Measurements from ENCODE around the gene MEGF9.
A peak's percentile ranks its signal among the peaks of the same experiment; 100 is the strongest.

Gene MEGF9

DNA sequence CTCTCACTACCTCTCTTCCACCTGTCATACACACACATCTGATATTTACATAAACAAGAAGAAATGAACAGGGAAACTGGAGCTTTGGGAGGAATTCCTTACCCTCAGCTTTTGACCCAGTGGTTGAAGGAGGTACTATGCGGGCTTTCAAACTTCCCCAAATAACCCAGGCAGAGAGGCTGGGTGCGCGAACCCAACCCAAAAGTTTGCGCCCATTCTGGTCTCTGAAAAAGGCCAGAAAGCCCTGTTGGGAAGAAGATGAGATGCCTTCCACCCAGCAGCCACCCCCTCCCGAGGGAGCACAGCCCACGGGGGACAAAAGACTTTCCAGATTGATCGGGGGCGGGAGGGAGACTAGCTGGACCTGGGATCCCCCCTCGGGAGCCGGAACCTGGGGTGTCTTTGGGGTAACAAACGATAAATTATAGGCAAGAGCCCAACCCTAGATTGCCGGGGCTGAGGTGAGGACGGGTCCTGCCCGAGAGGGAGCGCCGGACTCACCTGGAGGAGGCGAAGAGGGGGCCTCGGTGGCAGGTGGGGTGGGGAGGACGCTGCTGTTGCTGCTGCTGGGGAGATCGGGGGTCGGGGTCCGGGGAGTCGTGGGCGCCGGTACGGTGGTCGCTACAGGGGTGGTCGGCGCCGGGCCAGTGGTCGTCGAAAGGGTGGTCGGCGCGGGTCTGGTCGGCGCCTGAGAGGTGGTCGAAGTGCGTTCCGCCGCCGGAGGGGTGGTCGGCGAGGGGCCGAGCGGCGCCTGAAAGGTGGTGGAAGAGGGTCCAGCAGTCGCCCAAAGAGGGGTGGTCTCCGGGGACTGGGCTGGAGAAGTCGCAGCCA lies 798 bp downstream of the MEGF9 start:
- Histone ChIP-seq H3K4me2 (ENCODE audit: low read length) (peak overlapping the region; percentile 93), H3K27me3 (ENCODE audit: low read depth, low read length) (no peaks in the 10 kb centered on the region), H4K20me1 (ENCODE audit: insufficient read depth, low read length) (no peaks in the 10 kb centered on the region), H3K4me1 (ENCODE audit: low read length) (peaks cover 24% of the 10 kb centered on the region), H3K9me3 (ENCODE audit: insufficient read depth, low read length) (no peaks in the 10 kb centered on the region), H3K79me2 (ENCODE audit: low read length) (no peaks in the 10 kb centered on the region; the same call in 1 of the 2 replicates), H3K4me3 (ENCODE audit: low read length) (peak overlapping the region; percentile 89), H3K27ac (ENCODE audit: low read length) (no peak overlapping the region), H2AFZ (ENCODE audit: low read depth, low read length) (peak overlapping the region; percentile 81), H3K9ac (ENCODE audit: low read length) (peak overlapping the region; percentile 65), H3K36me3 (replicated peaks; ENCODE audit: low read depth, low read length) (no peaks in the 10 kb centered on the region)
- TF ChIP-seq EZH2phosphoT487 (IDR thresholded peaks at IDR 0.05; ENCODE audit: low read depth), result no peak
- TF ChIP-seq, protein P1, sequence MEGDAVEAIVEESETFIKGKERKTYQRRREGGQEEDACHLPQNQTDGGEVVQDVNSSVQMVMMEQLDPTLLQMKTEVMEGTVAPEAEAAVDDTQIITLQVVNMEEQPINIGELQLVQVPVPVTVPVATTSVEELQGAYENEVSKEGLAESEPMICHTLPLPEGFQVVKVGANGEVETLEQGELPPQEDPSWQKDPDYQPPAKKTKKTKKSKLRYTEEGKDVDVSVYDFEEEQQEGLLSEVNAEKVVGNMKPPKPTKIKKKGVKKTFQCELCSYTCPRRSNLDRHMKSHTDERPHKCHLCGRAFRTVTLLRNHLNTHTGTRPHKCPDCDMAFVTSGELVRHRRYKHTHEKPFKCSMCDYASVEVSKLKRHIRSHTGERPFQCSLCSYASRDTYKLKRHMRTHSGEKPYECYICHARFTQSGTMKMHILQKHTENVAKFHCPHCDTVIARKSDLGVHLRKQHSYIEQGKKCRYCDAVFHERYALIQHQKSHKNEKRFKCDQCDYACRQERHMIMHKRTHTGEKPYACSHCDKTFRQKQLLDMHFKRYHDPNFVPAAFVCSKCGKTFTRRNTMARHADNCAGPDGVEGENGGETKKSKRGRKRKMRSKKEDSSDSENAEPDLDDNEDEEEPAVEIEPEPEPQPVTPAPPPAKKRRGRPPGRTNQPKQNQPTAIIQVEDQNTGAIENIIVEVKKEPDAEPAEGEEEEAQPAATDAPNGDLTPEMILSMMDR (IDR thresholded peaks at IDR 0.05; ENCODE audit: low read depth, low read length), result no peak

DNA sequence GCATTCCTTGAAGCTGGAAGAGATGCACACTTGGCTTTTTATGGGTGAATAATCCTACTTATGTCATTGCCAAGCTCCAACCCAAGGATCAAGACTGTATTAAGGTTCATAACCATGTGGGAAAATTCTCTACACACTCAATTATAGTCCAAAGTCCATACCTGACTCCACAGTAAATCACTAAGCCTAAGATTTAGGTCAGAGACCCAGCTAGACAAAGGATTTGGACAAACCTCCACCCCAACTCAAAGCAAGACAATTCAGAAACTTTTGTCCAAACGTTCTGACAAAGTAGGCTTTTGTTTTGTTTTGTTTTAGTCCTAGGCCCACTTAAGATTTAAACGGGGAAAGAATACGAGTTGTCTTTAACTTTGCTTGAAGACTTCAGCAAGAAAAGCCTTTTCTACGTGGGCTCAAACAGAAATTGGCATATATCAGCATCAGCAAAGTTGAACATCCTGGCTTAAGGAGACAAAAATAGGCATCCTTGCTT lies 1.7 kb downstream of the MEGF9 start:
- no peak overlapping the region for H3K9ac ChIP-seq (ENCODE audit: low read length)
- H3K27me3 ChIP-seq (ENCODE audit: low read depth, low read length), result no peaks in the 10 kb centered on the region
- peak overlapping the region; percentile 93 for H3K4me2 ChIP-seq (ENCODE audit: low read length)
- no peaks in the 10 kb centered on the region for H3K9me3 ChIP-seq (ENCODE audit: insufficient read depth, low read length)
- peak overlapping the region; percentile 89 for H3K4me3 ChIP-seq (ENCODE audit: low read length)
- H3K79me2 ChIP-seq (ENCODE audit: low read length), result no peaks in the 10 kb centered on the region; the same call in 1 of the 2 replicates
- TF ChIP-seq, protein P1 (IDR thresholded peaks at IDR 0.05; ENCODE audit: low read depth, low read length), result no peak
- no peak for TF ChIP-seq EZH2phosphoT487 (IDR thresholded peaks at IDR 0.05; ENCODE audit: low read depth)
- H4K20me1 ChIP-seq (ENCODE audit: insufficient read depth, low read length), result no peaks in the 10 kb centered on the region
- no peak overlapping the region for H3K27ac ChIP-seq (ENCODE audit: low read length)
- no peaks in the 10 kb centered on the region for H3K36me3 ChIP-seq (replicated peaks; ENCODE audit: low read depth, low read length)
- peaks cover 16% of the 10 kb centered on the region for H3K4me1 ChIP-seq (ENCODE audit: low read length)
- no peak overlapping the region for H2AFZ ChIP-seq (ENCODE audit: low read depth, low read length)

DNA sequence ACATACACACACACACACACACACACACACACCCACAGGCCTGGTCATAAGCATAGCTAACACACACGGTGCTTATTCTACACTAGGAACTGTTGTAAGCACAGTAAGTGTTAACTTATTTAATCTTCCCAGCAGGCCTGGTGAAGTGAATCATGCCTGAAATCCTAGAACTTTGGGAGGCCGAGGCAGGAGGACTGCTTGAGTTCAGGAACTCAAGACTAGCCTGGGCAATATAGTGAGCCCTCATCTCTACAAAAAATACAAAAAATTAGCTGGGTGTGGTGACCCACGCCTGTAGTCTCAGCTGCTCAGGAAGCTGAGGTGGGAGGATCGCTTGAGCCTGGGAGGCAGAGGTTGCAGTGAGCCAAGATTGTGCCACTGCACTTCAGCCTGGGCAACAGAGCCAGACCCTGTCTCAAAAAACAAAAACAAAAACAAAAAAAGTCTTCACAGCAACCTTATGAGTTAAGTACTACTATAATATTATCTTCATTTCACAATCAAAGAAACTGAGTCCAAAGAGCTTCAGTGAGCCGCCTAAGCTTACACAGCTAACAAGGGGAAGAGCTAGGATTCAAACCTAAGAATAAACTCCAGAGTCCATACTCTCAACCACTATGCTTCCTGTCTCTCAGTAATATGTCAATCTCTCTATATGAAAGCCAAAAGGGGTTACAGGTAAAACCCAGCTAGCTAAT lies 2.3 kb downstream of the MEGF9 start:
- H3K9me3 ChIP-seq (ENCODE audit: insufficient read depth, low read length), result no peaks in the 10 kb centered on the region
- H3K79me2 ChIP-seq (ENCODE audit: low read length), result no peaks in the 10 kb centered on the region; the same call in 1 of the 2 replicates
- no peaks in the 10 kb centered on the region for H3K27me3 ChIP-seq (ENCODE audit: low read depth, low read length)
- no peaks in the 10 kb centered on the region for H3K36me3 ChIP-seq (replicated peaks; ENCODE audit: low read depth, low read length)
- no peaks in the 10 kb centered on the region for H4K20me1 ChIP-seq (ENCODE audit: insufficient read depth, low read length)
- no peak for TF ChIP-seq EZH2phosphoT487 (IDR thresholded peaks at IDR 0.05; ENCODE audit: low read depth)
- TF ChIP-seq, protein P1 (IDR thresholded peaks at IDR 0.05; ENCODE audit: low read depth, low read length), result no peak
- no peak overlapping the region for H3K27ac ChIP-seq (ENCODE audit: low read length)
- no peak overlapping the region for H3K4me3 ChIP-seq (ENCODE audit: low read length)
- no peak overlapping the region for H2AFZ ChIP-seq (ENCODE audit: low read depth, low read length)
- H3K4me2 ChIP-seq (ENCODE audit: low read length), result no peak overlapping the region
- H3K9ac ChIP-seq (ENCODE audit: low read length), result no peak overlapping the region
- peaks cover 16% of the 10 kb centered on the region for H3K4me1 ChIP-seq (ENCODE audit: low read length)

DNA sequence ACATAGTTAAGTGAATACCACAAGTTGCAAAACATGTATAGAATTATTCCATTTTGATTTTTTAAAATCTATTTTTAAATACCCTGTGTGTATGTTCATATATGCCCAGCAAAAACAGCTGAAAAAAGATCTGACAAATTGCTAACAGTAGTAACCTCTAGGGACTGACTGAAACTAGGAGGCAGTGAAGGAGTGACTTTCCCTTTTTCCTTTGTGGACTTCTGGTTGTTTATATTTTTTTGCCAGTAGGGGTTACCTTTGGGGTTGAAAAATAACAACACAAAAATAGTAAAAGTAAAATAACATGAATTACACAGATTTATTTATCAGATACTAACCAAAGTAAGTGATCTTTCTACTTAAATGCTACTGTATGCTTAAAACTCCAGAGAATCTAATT lies 2.9 kb downstream of the MEGF9 start:
- Histone ChIP-seq H3K4me3 (ENCODE audit: low read length) (no peak overlapping the region), H3K27ac (ENCODE audit: low read length) (no peak overlapping the region), H3K36me3 (replicated peaks; ENCODE audit: low read depth, low read length) (no peaks in the 10 kb centered on the region), H3K27me3 (ENCODE audit: low read depth, low read length) (no peaks in the 10 kb centered on the region), H3K79me2 (ENCODE audit: low read length) (no peaks in the 10 kb centered on the region; the same call in 1 of the 2 replicates), H3K9ac (ENCODE audit: low read length) (no peak overlapping the region), H4K20me1 (ENCODE audit: insufficient read depth, low read length) (no peaks in the 10 kb centered on the region), H3K4me2 (ENCODE audit: low read length) (no peak overlapping the region), H3K4me1 (ENCODE audit: low read length) (peaks cover 16% of the 10 kb centered on the region), H3K9me3 (ENCODE audit: insufficient read depth, low read length) (no peaks in the 10 kb centered on the region), H2AFZ (ENCODE audit: low read depth, low read length) (no peak overlapping the region)
- TF ChIP-seq, protein P1 (IDR thresholded peaks at IDR 0.05; ENCODE audit: low read depth, low read length), result no peak
- no peak for TF ChIP-seq EZH2phosphoT487 (IDR thresholded peaks at IDR 0.05; ENCODE audit: low read depth)
